Small intestine (tissue), 16 donors: ENCODE measurements around the gene NUP42. TPM values are rescaled to one million over a fixed set of nuclear protein-coding genes. Genes with fewer than 3 reads are reported as not detected.

Experiments
- DNase-seq, 2 donors: peaks; one replicate each; pipeline versions ENCODE4 v3.0.0 to v3.0.0-alpha.2; 2013
- FAIRE-seq: peaks from 2 replicates; lab custom pipeline; 2012; peaks lifted over from hg19 to GRCh38; lab: Jason Lieb, UNC
- H3K27ac ChIP-seq, 3 donors: one replicate each; pipeline ENCODE4 v1.5.1; 2013; ENCODE audit warnings: low read length in 2 of 3, mild to moderate bottlenecking in 2 of 3, control low read depth in 1 of 3, inconsistent platforms in 1 of 3, low read depth in 1 of 3, moderate library complexity in 1 of 3
- H3K27me3 ChIP-seq, 3 donors: one replicate each; pipeline ENCODE4 v1.6.1; 2013; ENCODE audit warnings: low read length in 3 of 3, inconsistent platforms in 1 of 3; ENCODE audit not compliant: control insufficient read depth in 3 of 3, insufficient read depth in 3 of 3
- H3K36me3 ChIP-seq, 3 donors: one replicate each; pipeline ENCODE4 v1.6.1; 2013; ENCODE audit warnings: low read length in 3 of 3, inconsistent platforms in 1 of 3, low read depth in 1 of 3, mild to moderate bottlenecking in 1 of 3, moderate library complexity in 1 of 3; ENCODE audit not compliant: control insufficient read depth in 3 of 3, insufficient read depth in 2 of 3
- H3K4me1 ChIP-seq, 3 donors: one replicate each; pipeline ENCODE4 v1.6.1; 2013; ENCODE audit warnings: low read length in 2 of 3, inconsistent platforms in 1 of 3, low read depth in 1 of 3, mild to moderate bottlenecking in 1 of 3, moderate library complexity in 1 of 3; ENCODE audit not compliant: control insufficient read depth in 3 of 3, insufficient read depth in 2 of 3
- H3K4me3 ChIP-seq, 3 donors: one replicate each; pipeline ENCODE4 v1.5.1; 2013; ENCODE audit warnings: low read length in 3 of 3, control low read depth in 1 of 3, inconsistent platforms in 1 of 3, low read depth in 1 of 3, mild to moderate bottlenecking in 1 of 3, moderate library complexity in 1 of 3
- H3K9me3 ChIP-seq, 2 donors: one replicate each; pipeline ENCODE4 v1.6.1; 2013; ENCODE audit warnings: low read depth in 1 of 2, low read length in 1 of 2; ENCODE audit not compliant: control insufficient read depth in 2 of 2, insufficient read depth in 1 of 2
- WGBS, 3 donors: extraction: QIAGEN DNeasy Blood & Tissue Kit; methylation state at CpG; one replicate each; pipeline ENCODE4 v1.1.7; 2013; 5-methylcytosine and 5-hydroxymethylcytosine counted together
- long read RNA-seq, 10 donors: transcript quantifications; one replicate each; lab custom pipeline, GENCODE V29; 2026
- polyA plus RNA-seq, 4 donors: library from polyadenylated mRNA; stranded (reverse) in 3 of 4; unstranded in 1 of 4; fragments of 200-250 nt in 3 of 4; fragments of 120-200 nt in 1 of 4; gene quantifications; one replicate each; pipeline versions ENCODE4 v1.2.1 to v1.2.3, GENCODE V29; 2013
- donor health status: healthy with polysubstance abuse.
- donor health status: control.
- donor health status: control.
- donor health status: Bipolar disorder and iron deficiency.
- donor health status: healthy.

The NUP42 gene
- 10 to 100 TPM; 25.1 to 46.6 (median 32.4) TPM for polyA plus RNA-seq
- long read RNA-seq, donor 1, transcript NUPL2-211 (3 exons, 739 nt), result minor isoform, 5 of 20 reads
- long read RNA-seq, donor 1, transcript NUPL2-201 (7 exons, 1,795 nt), result major isoform, 12 of 20 reads
- long read RNA-seq, donor 1, partial matches to known transcripts, result 0 of 20 reads
- long read RNA-seq, donor 1, other reads (novel, unspliced or antisense), result 0 of 20 reads
- long read RNA-seq, donor 2, partial matches to known transcripts, result 0 of 9 reads
- long read RNA-seq, donor 2, other reads (novel, unspliced or antisense), result 0 of 9 reads
- long read RNA-seq, donor 3, transcript NUPL2-201 (7 exons, 1,795 nt), result major isoform, 5 of 11 reads
- long read RNA-seq, donor 3, partial matches to known transcripts, result 0 of 11 reads
- long read RNA-seq, donor 3, other reads (novel, unspliced or antisense), result 0 of 11 reads
- long read RNA-seq, donor 4, result 0 reads
- long read RNA-seq, donor 5, partial matches to known transcripts, result 0 of 4 reads
- long read RNA-seq, donor 5, other reads (novel, unspliced or antisense), result 0 of 4 reads
- long read RNA-seq, donor 6, partial matches to known transcripts, result 0 of 7 reads
- long read RNA-seq, donor 6, other reads (novel, unspliced or antisense), result 0 of 7 reads
- long read RNA-seq, donor 7, transcript NUPL2-201 (7 exons, 1,795 nt), result major isoform, 14 of 17 reads
- long read RNA-seq, donor 7, partial matches to known transcripts, result 0 of 17 reads
- long read RNA-seq, donor 7, other reads (novel, unspliced or antisense), result 0 of 17 reads
- long read RNA-seq, donor 8, partial matches to known transcripts, result 0 of 2 reads
- long read RNA-seq, donor 8, other reads (novel, unspliced or antisense), result 0 of 2 reads
- long read RNA-seq, donor 9, partial matches to known transcripts, result 0 of 1 reads
- long read RNA-seq, donor 9, other reads (novel, unspliced or antisense), result 0 of 1 reads
- long read RNA-seq, donor 10, transcript NUPL2-201 (7 exons, 1,795 nt), result major isoform, 15 of 18 reads
- long read RNA-seq, donor 10, partial matches to known transcripts, result 0 of 18 reads
- long read RNA-seq, donor 10, other reads (novel, unspliced or antisense), result 0 of 18 reads

- no peak for FAIRE-seq
Measured at GRCh38 chr7:23181684-23182553, at the start of gene NUP42. Gene NUP42, plus strand, starts transcription at chr7:23182048. Its CDS starts 38 bp downstream, at chr7:23182086.

GRCh38 chr7:23133797-23134196, 48.1 kb upstream of the NUP42 start:
- FAIRE-seq (no peak), DNase-seq (no peak)
- Histone ChIP-seq H3K4me3 (no peak overlapping the region), H3K27ac (no peak overlapping the region), H3K4me1 (no peaks in the 10 kb centered on the region), H3K36me3 (peaks cover 0 to 5% (median 4%) of the 10 kb centered on the region in 3 donors), H3K9me3 (no peaks in the 10 kb centered on the region), H3K27me3 (no peaks in the 10 kb centered on the region)

More at GRCh38 chr7:23181684-23182553, at the start of gene NUP42:
- WGBS, 3 donors, result 0% methylated on average over 63 of the region's 63 CpGs
- DNase-seq, result peak; percentile 99
- Histone ChIP-seq H3K4me1 (peaks cover 3 to 9% (median 7%) of the 10 kb centered on the region in 3 donors), H3K36me3 (peaks cover 0 to 4% (median 0%) of the 10 kb centered on the region in 3 donors), H3K27ac (peak within 1 kb of the TSS; percentile 68 to 98 (median 96)), H3K27me3 (no peaks in the 10 kb centered on the region), H3K9me3 (no peaks in the 10 kb centered on the region), H3K4me3 (peak within 1 kb of the TSS; percentile 48 to 93 (median 65))

GRCh38 chr7:23135755-23136154, 46.1 kb upstream of the NUP42 start:
- FAIRE-seq (no peak), DNase-seq (peak in 1 of 2 donors; percentile 3)
- H3K4me3 ChIP-seq, result no peak overlapping the region
- no peaks in the 10 kb centered on the region for H3K36me3 ChIP-seq
- no peaks in the 10 kb centered on the region for H3K4me1 ChIP-seq
- H3K27me3 ChIP-seq, result no peaks in the 10 kb centered on the region
- 78 to 87% (median 83%) methylated on average over 1 of the region's 1 CpG for WGBS, 3 donors
- H3K9me3 ChIP-seq, result no peaks in the 10 kb centered on the region
- H3K27ac ChIP-seq, result no peak overlapping the region

- 79 to 88% (median 83%) methylated on average over 1 of the region's 1 CpG for WGBS, 3 donors
- DNase-seq, result no peak
- no peaks in the 10 kb centered on the region for H3K9me3 ChIP-seq
- H3K27me3 ChIP-seq, result no peaks in the 10 kb centered on the region
- H3K4me1 ChIP-seq, result no peaks in the 10 kb centered on the region
- H3K27ac ChIP-seq, result no peak overlapping the region
- no peak overlapping the region for H3K4me3 ChIP-seq
- H3K36me3 ChIP-seq, result peaks cover 0 to 2% (median 0%) of the 10 kb centered on the region in 3 donors
- no peak for FAIRE-seq
Measured at GRCh38 chr7:23136216-23136615, 45.6 kb upstream of the NUP42 start.

GRCh38 chr7:23157679-23158078, 24.2 kb upstream of the NUP42 start:
- peaks cover 4 to 7% (median 4%) of the 10 kb centered on the region in 3 donors for H3K36me3 ChIP-seq
- H3K27ac ChIP-seq, result no peak overlapping the region
- 79 to 85% (median 81%) methylated on average over 6 of the region's 6 CpGs for WGBS, 3 donors
- DNase-seq, result no peak
- H3K27me3 ChIP-seq, result no peaks in the 10 kb centered on the region
- no peaks in the 10 kb centered on the region for H3K9me3 ChIP-seq
- FAIRE-seq, result no peak
- peaks cover 0 to 3% (median 0%) of the 10 kb centered on the region in 3 donors for H3K4me1 ChIP-seq
- no peak overlapping the region for H3K4me3 ChIP-seq

- 94 to 98% (median 94%) methylated on average over 2 of the region's 2 CpGs for WGBS, 3 donors
- Histone ChIP-seq H3K4me1 (peaks cover 0 to 3% (median 0%) of the 10 kb centered on the region in 3 donors), H3K9me3 (no peaks in the 10 kb centered on the region), H3K4me3 (no peak overlapping the region), H3K27me3 (no peaks in the 10 kb centered on the region), H3K36me3 (peaks cover 2 to 7% (median 4%) of the 10 kb centered on the region in 3 donors), H3K27ac (no peak overlapping the region)
- FAIRE-seq (no peak), DNase-seq (no peak)
Measured at GRCh38 chr7:23158546-23158945, 23.3 kb upstream of the NUP42 start.

GRCh38 chr7:23161482-23161881, 20.4 kb upstream of the NUP42 start:
- Histone ChIP-seq H3K4me1 (peaks cover 0 to 3% (median 0%) of the 10 kb centered on the region in 3 donors), H3K4me3 (no peak overlapping the region), H3K9me3 (no peaks in the 10 kb centered on the region), H3K27ac (no peak overlapping the region), H3K36me3 (peaks cover 0 to 7% (median 4%) of the 10 kb centered on the region in 3 donors), H3K27me3 (no peaks in the 10 kb centered on the region)
- 84 to 90% (median 88%) methylated on average over 1 of the region's 1 CpG for WGBS, 3 donors
- DNase-seq, result peak in 1 of 2 donors; percentile 15
- no peak for FAIRE-seq
